Fibroblast of lung (primary cell): ENCODE results near the gene CTAGE15. TPM values are rescaled to one million over a fixed set of nuclear protein-coding genes. Genes with fewer than 3 reads are reported as not detected.
A peak's percentile ranks its signal among the peaks of the same experiment; 100 is the strongest.
"Not testable (repeated sequence)": the region's sequence is repeated elsewhere in the genome, so short reads cannot be mapped to it uniquely, and the experiment has no call there.

ENCODE experiments used
- DNase-seq, 2 donors: peaks; one replicate each; pipeline versions ENCODE4 v3.0.0 to v3.0.0-alpha.2; 2010; ENCODE audit warnings: low read depth in 2 of 2
- H2AFZ ChIP-seq: 2 replicates; pipeline ENCODE4 v1.5.1; 2012; ENCODE audit warnings: low read length, control low read depth, inconsistent platforms
- H3K27ac ChIP-seq: 2 replicates; pipeline ENCODE4 v1.5.1; 2011; ENCODE audit warnings: low read length, control low read depth; ENCODE audit not compliant: insufficient read depth
- H3K27me3 ChIP-seq: 2 replicates; pipeline ENCODE4 v1.5.1; 2011; ENCODE audit warnings: mild to moderate bottlenecking, low read length; ENCODE audit not compliant: control insufficient read depth, insufficient read depth
- H3K36me3 ChIP-seq: 2 replicates; pipeline ENCODE4 v1.5.1; 2011; ENCODE audit warnings: low read length; ENCODE audit not compliant: control insufficient read depth, insufficient read depth
- H3K4me1 ChIP-seq: 2 replicates; pipeline ENCODE4 v1.5.1; 2011; ENCODE audit warnings: low read length; ENCODE audit not compliant: control insufficient read depth, insufficient read depth; ENCODE audit errors: extremely low read depth
- H3K4me2 ChIP-seq: 2 replicates; pipeline ENCODE4 v1.5.1; 2011; ENCODE audit warnings: low read length, control low read depth; ENCODE audit not compliant: insufficient read depth; ENCODE audit errors: extremely low read depth
- H3K4me3 ChIP-seq, 4 experiments: fragments of 200-600 bp in 1 of 4; sonication (generic) in 1 of 4; replicated peaks in 1 of 4; 2 replicates each; pipeline ENCODE4 v1.5.1; 2011 to 2016; ENCODE audit warnings: low read length in 4 of 4, low read depth in 3 of 4, mild to moderate bottlenecking in 3 of 4, control low read depth in 2 of 4, inconsistent platforms in 1 of 4, mixed read lengths in 1 of 4; ENCODE audit not compliant: insufficient read depth in 1 of 4; ENCODE audit errors: control extremely low read depth in 1 of 4
- H3K79me2 ChIP-seq: 2 replicates; pipeline ENCODE4 v1.5.1; 2012; ENCODE audit warnings: mild to moderate bottlenecking, low read length, inconsistent platforms; ENCODE audit not compliant: control insufficient read depth, insufficient read depth
- H3K9ac ChIP-seq: 2 replicates; pipeline ENCODE4 v1.5.1; 2011; ENCODE audit warnings: mild to moderate bottlenecking, low read length, control low read depth; ENCODE audit not compliant: insufficient read depth
- H3K9me3 ChIP-seq: 2 replicates; pipeline ENCODE4 v1.5.1; 2012; ENCODE audit warnings: low read depth, low read length; ENCODE audit not compliant: control insufficient read depth, insufficient read depth
- H4K20me1 ChIP-seq: 2 replicates; pipeline ENCODE4 v1.5.1; 2011; ENCODE audit warnings: low read length; ENCODE audit not compliant: control insufficient read depth, insufficient read depth; ENCODE audit errors: extremely low read depth
- CTCF ChIP-seq, 2 donors: IDR thresholded peaks in 1 of 2; conservative IDR thresholded peaks in 1 of 2; 1 replicate in 1 of 2; 2 replicates in 1 of 2; pipeline ENCODE4 v1.5.1; 2011 to 2012; ENCODE audit warnings: low read length in 2 of 2, control low read depth in 1 of 2, inconsistent platforms in 1 of 2, low read depth in 1 of 2, mild to moderate bottlenecking in 1 of 2
- polyA plus RNA-seq, 2 donors: library from polyadenylated mRNA; depleted of rRNA in 1 of 2; stranded (reverse) in 1 of 2; unstranded in 1 of 2; fragments of >200 nt; gene quantifications; 2 replicates each; pipeline ENCODE4 v1.2.1, GENCODE V29; 2011 to 2012; ENCODE audit warnings: missing spikeins in 1 of 2
- total RNA-seq: library from RNA; depleted of rRNA; stranded (reverse); fragments of >200 nt; gene quantifications from 2 replicates; pipeline ENCODE4 v1.2.1, GENCODE V29; 2014

Gene CTAGE15
- total and polyA plus RNA-seq, 2 donors (not counting 1 experiment from before 2014, with no cell fraction given) = 0.17 TPM; not detected in 1

DNA sequence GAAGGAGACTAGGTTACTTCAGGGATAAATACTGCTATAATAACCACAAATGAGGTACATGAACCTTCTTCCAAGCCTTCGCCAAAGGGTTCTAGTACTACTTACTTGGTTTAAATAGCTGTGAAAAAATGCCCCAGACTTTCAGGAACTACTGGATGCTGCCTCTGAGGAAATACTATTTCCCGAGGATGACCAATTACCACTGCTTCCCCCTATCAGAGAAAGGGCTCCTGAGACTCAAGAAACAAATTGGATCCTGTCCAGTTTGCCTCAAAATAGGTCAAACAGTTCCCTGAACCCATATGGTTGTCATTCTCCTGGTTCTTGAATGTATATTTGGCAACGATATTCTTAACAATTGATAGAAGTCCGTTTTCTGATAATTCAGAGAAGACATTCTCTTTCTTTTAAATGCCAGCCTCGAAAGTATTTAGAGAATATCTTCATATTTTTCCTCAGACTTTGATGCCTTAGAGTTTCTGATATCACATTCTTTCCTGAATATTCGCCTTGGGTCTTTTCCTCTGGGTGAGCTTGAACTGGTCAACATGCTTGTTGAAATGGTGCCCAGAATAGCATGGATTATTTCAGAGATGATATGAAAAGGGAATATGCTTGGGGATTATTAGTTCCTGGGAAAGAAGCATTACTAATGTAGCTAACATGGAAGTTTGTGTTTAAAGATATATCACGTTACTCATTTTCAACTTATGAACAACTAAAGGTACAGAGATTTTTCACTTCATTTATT is 28.1 kb upstream of the CTAGE15 start:
- H3K27me3 ChIP-seq, H3K9me3 ChIP-seq, H3K4me3 ChIP-seq: not testable (repeated sequence)

DNA sequence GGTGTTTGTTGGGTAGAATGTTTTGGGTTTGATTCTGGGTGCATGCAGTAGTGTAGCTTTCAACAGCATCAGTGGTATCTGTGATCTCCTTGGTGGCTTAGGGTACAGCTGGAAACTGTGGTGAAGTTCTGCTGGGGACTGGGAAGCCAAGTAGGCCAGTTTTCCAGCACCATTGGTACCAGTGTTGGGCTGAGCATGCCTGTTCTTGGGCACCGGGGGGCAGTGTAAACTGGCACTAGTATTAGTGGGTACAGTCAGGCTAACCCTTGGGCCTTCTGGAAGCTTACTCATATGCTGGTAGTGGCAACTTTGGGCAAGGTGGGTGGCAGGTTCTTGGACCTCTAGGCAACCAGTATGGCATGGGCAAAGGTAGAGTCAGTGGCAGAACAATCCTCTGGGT is 15.6 kb upstream of the CTAGE15 start:
- H3K9me3 ChIP-seq, H2AFZ ChIP-seq, H3K36me3 ChIP-seq, DNase-seq, H3K9ac ChIP-seq, H4K20me1 ChIP-seq, H3K79me2 ChIP-seq, H3K4me3 ChIP-seq, H3K27me3 ChIP-seq, H3K4me1 ChIP-seq, H3K27ac ChIP-seq, H3K4me2 ChIP-seq: not testable (repeated sequence)

More for the DNA sequence above, 28.1 kb upstream of the CTAGE15 start:
- H3K79me2 ChIP-seq, H3K27ac ChIP-seq, H3K4me2 ChIP-seq, H2AFZ ChIP-seq, H4K20me1 ChIP-seq, H3K9ac ChIP-seq, H3K36me3 ChIP-seq, DNase-seq, H3K4me1 ChIP-seq: not testable (repeated sequence)

DNA sequence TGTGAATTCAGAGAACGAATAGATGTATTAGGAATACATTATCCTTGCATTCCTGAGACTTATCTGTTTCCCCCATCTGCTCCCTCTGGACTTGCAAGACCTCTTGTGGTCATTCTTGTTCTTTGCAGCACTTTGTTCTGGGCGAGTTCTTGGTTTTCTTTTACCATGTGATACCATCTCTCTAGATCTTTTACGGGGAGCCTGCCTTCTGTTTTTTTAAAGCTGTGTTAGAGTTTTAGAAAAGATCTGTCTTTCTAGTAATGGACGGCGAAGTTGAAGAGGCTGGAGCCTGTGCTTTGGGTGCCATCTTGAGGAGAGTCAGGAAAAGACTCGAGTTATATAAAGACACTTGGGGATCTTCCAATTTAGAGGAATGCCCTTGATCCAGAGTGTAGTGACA is 8.3 kb upstream of the CTAGE15 start:
- H3K4me3 ChIP-seq, H2AFZ ChIP-seq, H3K27ac ChIP-seq, H4K20me1 ChIP-seq, H3K36me3 ChIP-seq, H3K27me3 ChIP-seq, DNase-seq, H3K9me3 ChIP-seq, H3K4me1 ChIP-seq, H3K9ac ChIP-seq, H3K4me2 ChIP-seq, H3K79me2 ChIP-seq: not testable (repeated sequence)
- TF ChIP-seq CTCF (conservative IDR thresholded peaks at IDR 0.05 in 1 of 2, IDR thresholded peaks at IDR 0.05 in 1 of 2; ENCODE audit: low read depth in 1 of 2, low read length in 2 of 2) = peak; percentile 12 to 24

DNA sequence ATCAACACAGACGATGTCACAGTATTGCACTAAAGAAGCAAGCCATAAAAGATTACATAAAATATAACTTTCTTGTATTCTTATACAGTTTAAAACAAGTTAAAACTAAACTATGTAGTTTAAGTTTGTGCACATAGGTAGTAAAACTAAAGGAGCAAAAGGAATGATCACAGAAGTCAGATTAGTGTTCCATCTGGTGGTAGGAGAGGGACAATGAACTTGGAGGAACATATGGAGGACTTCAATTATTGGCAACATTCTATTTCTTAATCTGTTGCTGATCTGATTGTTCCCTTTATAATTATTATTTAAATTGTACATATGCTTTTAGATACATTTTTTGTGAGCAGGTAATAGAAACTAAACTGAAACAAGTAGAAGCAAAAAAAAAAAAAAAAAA is 5.6 kb upstream of the CTAGE15 start:
- not testable (repeated sequence) for H3K9ac ChIP-seq, H3K79me2 ChIP-seq, H4K20me1 ChIP-seq, H3K4me3 ChIP-seq, H3K27me3 ChIP-seq, H3K4me1 ChIP-seq, DNase-seq, H2AFZ ChIP-seq, H3K27ac ChIP-seq, H3K4me2 ChIP-seq, H3K9me3 ChIP-seq, H3K36me3 ChIP-seq

DNA sequence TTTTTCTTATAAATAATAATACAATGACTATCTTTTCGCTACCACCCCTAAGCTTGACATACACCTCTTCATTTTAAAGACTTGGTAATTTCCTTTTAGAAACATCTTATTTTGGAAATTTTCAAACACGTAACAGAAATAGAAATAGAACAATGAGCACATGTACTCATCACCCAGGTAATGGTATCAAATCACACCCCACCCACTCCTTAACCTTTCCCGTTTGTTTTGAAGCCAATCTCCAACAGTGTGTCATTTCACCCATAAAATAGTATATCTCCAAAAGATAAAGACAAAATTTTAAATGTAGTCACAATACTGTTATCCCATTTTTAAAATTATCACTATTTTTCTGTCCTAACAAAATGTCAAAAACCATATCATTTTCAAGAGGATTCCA is 16.6 kb downstream of the CTAGE15 start:
- not testable (repeated sequence) for H3K27ac ChIP-seq, DNase-seq

GRCh38 chr7:143589897-143590296 is 18.3 kb downstream of the CTAGE15 start:
- H3K27me3 ChIP-seq, H3K9me3 ChIP-seq, H3K27ac ChIP-seq, H4K20me1 ChIP-seq, H3K79me2 ChIP-seq, H2AFZ ChIP-seq, H3K4me2 ChIP-seq, H3K4me3 ChIP-seq, H3K9ac ChIP-seq, DNase-seq, H3K4me1 ChIP-seq, H3K36me3 ChIP-seq: not testable (repeated sequence)

More for the DNA sequence above, 16.6 kb downstream of the CTAGE15 start:
- H3K36me3 ChIP-seq, H3K4me2 ChIP-seq, H3K9me3 ChIP-seq, H2AFZ ChIP-seq, H3K79me2 ChIP-seq, H3K9ac ChIP-seq, H4K20me1 ChIP-seq, H3K4me3 ChIP-seq, H3K4me1 ChIP-seq, H3K27me3 ChIP-seq: not testable (repeated sequence)
